ENCODE data around the gene GYG2. TPM values are rescaled to one million over a fixed set of nuclear protein-coding genes. Genes with fewer than 3 reads are reported as not detected.

Gene GYG2
- total and polyA plus RNA-seq, 2 of the 8 experiments (the other 6 are each of a cell fraction or from before 2014, with no cell fraction given): 52.8 to 65.3 TPM

- Histone ChIP-seq H2BK5ac (ENCODE audit: low read depth, low read length) (no peak overlapping the region), H3K27me3 (replicated peaks in 1 of 4; ENCODE audit: control insufficient read depth in 3 of 4, extremely low read depth in 1 of 4, insufficient read depth in 3 of 4, low read length in 3 of 4) (no peaks in the 10 kb centered on the region), H3K79me2 (ENCODE audit: control insufficient read depth in 1 of 2, insufficient read depth in 2 of 2, low read length in 2 of 2) (peaks cover 0 to 18% of the 10 kb centered on the region in 2 experiments; a peak in 2 of 4 replicates), H3K23ac (ENCODE audit: insufficient read length) (no peak overlapping the region), H3K4ac (replicated peaks; ENCODE audit: insufficient read length, low read depth, low read length) (no peak overlapping the region), H4K8ac (ENCODE audit: extremely low read depth, insufficient read depth, low read length) (no peak overlapping the region), H4K91ac (replicated peaks; ENCODE audit: insufficient read length, low read length) (no peak overlapping the region), H2AFZ (ENCODE audit: low read length) (no peak overlapping the region), H3K4me1 (replicated peaks in 1 of 4; ENCODE audit: control insufficient read depth in 3 of 4, insufficient read depth in 4 of 4, low read length in 3 of 4) (no peaks in the 10 kb centered on the region), H2AK5ac (ENCODE audit: low read depth, low read length) (no peak overlapping the region), H3K36me3 (ENCODE audit: control insufficient read depth in 2 of 4, insufficient read depth in 4 of 4, low read length in 3 of 4) (peaks cover 0 to 16% (median 7%) of the 10 kb centered on the region in 4 experiments; a peak in 3 of 8 replicates), H4K5ac (ENCODE audit: insufficient read length, low read depth, low read length) (no peak overlapping the region), H3K14ac (ENCODE audit: insufficient read length) (no peak overlapping the region), H3K9ac (replicated peaks in 1 of 4; ENCODE audit: extremely low read depth in 1 of 4, low read depth in 3 of 4, low read length in 3 of 4) (no peak overlapping the region), H3K79me1 (ENCODE audit: low read depth, low read length) (no peaks in the 10 kb centered on the region), H3K4me2 (ENCODE audit: insufficient read depth in 1 of 2, low read depth in 2 of 2, low read length in 2 of 2) (no peak overlapping the region), H3K4me3 (ENCODE audit: extremely low read depth in 1 of 4, insufficient read depth in 2 of 4, low read depth in 3 of 4, low read length in 4 of 4) (no peak overlapping the region), H3K56ac (replicated peaks; ENCODE audit: insufficient read length, low read depth, low read length) (no peak overlapping the region), H3K9me3 (ENCODE audit: insufficient read depth in 2 of 2, low read depth in 1 of 2, low read length in 1 of 2) (peaks cover 0 to 3% of the 10 kb centered on the region in 2 experiments; a peak in 1 of 4 replicates), H2BK120ac (replicated peaks; ENCODE audit: low read depth, low read length) (no peak overlapping the region), H4K20me1 (replicated peaks in 1 of 2; ENCODE audit: control insufficient read depth in 1 of 2, insufficient read depth in 2 of 2, low read length in 2 of 2) (no peaks in the 10 kb centered on the region), H2BK12ac (ENCODE audit: low read depth, low read length) (no peak overlapping the region), H3K27ac (ENCODE audit: low read depth, low read length) (no peak overlapping the region), H2BK20ac (ENCODE audit: low read length) (no peak overlapping the region), H3K23me2 (ENCODE audit: low read depth, low read length) (no peaks in the 10 kb centered on the region; the same call in 1 of the 2 replicates), H3K18ac (ENCODE audit: extremely low read depth, low read length) (no peak overlapping the region), H2BK15ac (ENCODE audit: low read length) (no peak overlapping the region)
- ChIA-PET POLR2A (ENCODE audit: partially characterized antibody) (interaction anchor here (1.2 kb wide), 1 partner anchor 10 kb away, joined by 3 read pairs; no protein-coding TSS in a partner anchor), CTCF (ENCODE audit: partially characterized antibody) (interaction anchor here (0.6 to 1.1 kb wide), 2 partner anchors 98 to 100 kb away, joined by 3 read pairs; no protein-coding TSS in a partner anchor)
- no peak for FAIRE-seq
- DNase-seq (ENCODE audit: low read depth in 1 of 2, low spot score in 2 of 2): no peak
- WGBS, 2 experiments (ENCODE audit: extremely low coverage in 1 of 2, insufficient coverage in 1 of 2, insufficient read length in 1 of 2, insufficient replicate concordance in 2 of 2, low coverage in 1 of 2, low lambda C conversion rate in 2 of 2, missing lambda C conversion rate in 1 of 2): 92% methylated on average over 9 of the region's 9 CpGs; no CpG with 5 or more reads in 1 of the 2 experiments
- TF ChIP-seq HDAC2 (IDR thresholded peaks at IDR 0.05; ENCODE audit: borderline replicate concordance in 1 of 2, low read depth in 2 of 2, low read length in 2 of 2): no peak
- no peak for TF ChIP-seq CREB1 (IDR thresholded peaks at IDR 0.05)
- TF ChIP-seq POLR2AphosphoS5 (IDR thresholded peaks at IDR 0.05; ENCODE audit: low read depth, low read length): no peak
- no peak for TF ChIP-seq PHF8 (conservative IDR thresholded peaks at IDR 0.05; ENCODE audit: low read depth, low read length)
- no peak for TF ChIP-seq FOSL1 (IDR thresholded peaks at IDR 0.05; ENCODE audit: insufficient read depth, low read depth, low read length)
- no peak for TF ChIP-seq MAX (IDR thresholded peaks at IDR 0.05)
- TF ChIP-seq ATF2 (IDR thresholded peaks at IDR 0.05; ENCODE audit: low read length): no peak
- TF ChIP-seq RNF2 (IDR thresholded peaks at IDR 0.05; ENCODE audit: borderline replicate concordance, low read depth, low read length, missing control alignments, poor library complexity, severe bottlenecking): no peak
- TF ChIP-seq CHD1 (IDR thresholded peaks at IDR 0.05; ENCODE audit: low read depth, low read length): no peak
- TF ChIP-seq CBX5 (IDR thresholded peaks at IDR 0.05; ENCODE audit: low read depth, low read length): no peak
- TF ChIP-seq BRCA1 (IDR thresholded peaks at IDR 0.05; ENCODE audit: low read depth, low read length): no peak
- TF ChIP-seq POLR2A (IDR thresholded peaks at IDR 0.05; ENCODE audit: control extremely low read depth in 1 of 2, low read depth in 2 of 2, low read length in 2 of 2): no peak
These were observed 12.8 kb downstream of the GYG2 start for GRCh38 chrX:2841537-2841936.
